ENCODE results near the gene OR51E1.

The OR51E1 gene

GRCh38 chr11:4654635-4655369 lies 11.0 kb downstream of the OR51E1 start:
- no peak for DNase-seq

- DNase-seq = no peak
Measured at GRCh38 chr11:4658629-4659445, 15.1 kb downstream of the OR51E1 start.

- DNase-seq = no peak
Measured at GRCh38 chr11:4662876-4663275, 19.1 kb downstream of the OR51E1 start.

GRCh38 chr11:4664183-4664582 lies 20.4 kb downstream of the OR51E1 start:
- no peak for DNase-seq

GRCh38 chr11:4664786-4665185 lies 21.0 kb downstream of the OR51E1 start:
- DNase-seq = no peak

GRCh38 chr11:4665424-4665823 lies 21.6 kb downstream of the OR51E1 start:
- DNase-seq = no peak

GRCh38 chr11:4671741-4672140 lies 28.0 kb downstream of the OR51E1 start:
- DNase-seq = no peak

GRCh38 chr11:4672470-4672869 lies 28.7 kb downstream of the OR51E1 start:
- no peak for DNase-seq

- DNase-seq = no peak
Measured at GRCh38 chr11:4673781-4674180, 30.0 kb downstream of the OR51E1 start.

GRCh38 chr11:4677948-4678347 lies 34.2 kb downstream of the OR51E1 start:
- peak; percentile 61 for DNase-seq

GRCh38 chr11:4680341-4680740 lies 36.6 kb downstream of the OR51E1 start:
- DNase-seq = peak; percentile 82

- no peak for DNase-seq
Measured at GRCh38 chr11:4682623-4683419, 39.0 kb downstream of the OR51E1 start.

GRCh38 chr11:4684631-4685285 lies 41.0 kb downstream of the OR51E1 start:
- DNase-seq = no peak

- DNase-seq = no peak
Measured at GRCh38 chr11:4695442-4695841, 51.7 kb downstream of the OR51E1 start.

- DNase-seq = no peak
Measured at GRCh38 chr11:4697585-4697984, 53.8 kb downstream of the OR51E1 start, which contains the start of gene OR51E2. OR51E2 (minus strand) TSS chr11:4697853; CDS start chr11:4682711, 15,142 bp downstream.

- DNase-seq = no peak
Measured at GRCh38 chr11:4699697-4700435, 56.1 kb downstream of the OR51E1 start.

GRCh38 chr11:4700436-4700820 lies 56.6 kb downstream of the OR51E1 start:
- DNase-seq = no peak

- peak; percentile 70 for DNase-seq
Measured at GRCh38 chr11:4704054-4704789, 60.4 kb downstream of the OR51E1 start, which contains the start of gene MMP26. MMP26 (plus strand) TSS chr11:4704784.

GRCh38 chr11:4704790-4705334 lies 61.1 kb downstream of the OR51E1 start:
- DNase-seq = peak; percentile 70

Measured in NCI-H1417 treated with DMSO at 0.1 percent for 48 hours (cell line).